Stimulated activated CD8-positive, alpha-beta memory T cell treated with anti-CD3 and anti-CD28 coated beads, Interleukin-12 subunit alpha, Interleukin-12 subunit beta, amount 100 ng/mL, for 1 hour (primary cell): ENCODE data around the gene DHRS7B.
"Not testable (repeated sequence)": the region's sequence is repeated elsewhere in the genome, so short reads cannot be mapped to it uniquely, and the experiment has no call there.

ENCODE experiments used
- DNase-seq: peaks from one replicate; pipeline ENCODE4 v3.0.0-alpha.2; 2020; ENCODE audit warnings: low read depth

DHRS7B gene

GRCh38 chr17:21108651-21109050 lies 18.1 kb upstream of the DHRS7B start:
- DNase-seq, result no peak

DNA sequence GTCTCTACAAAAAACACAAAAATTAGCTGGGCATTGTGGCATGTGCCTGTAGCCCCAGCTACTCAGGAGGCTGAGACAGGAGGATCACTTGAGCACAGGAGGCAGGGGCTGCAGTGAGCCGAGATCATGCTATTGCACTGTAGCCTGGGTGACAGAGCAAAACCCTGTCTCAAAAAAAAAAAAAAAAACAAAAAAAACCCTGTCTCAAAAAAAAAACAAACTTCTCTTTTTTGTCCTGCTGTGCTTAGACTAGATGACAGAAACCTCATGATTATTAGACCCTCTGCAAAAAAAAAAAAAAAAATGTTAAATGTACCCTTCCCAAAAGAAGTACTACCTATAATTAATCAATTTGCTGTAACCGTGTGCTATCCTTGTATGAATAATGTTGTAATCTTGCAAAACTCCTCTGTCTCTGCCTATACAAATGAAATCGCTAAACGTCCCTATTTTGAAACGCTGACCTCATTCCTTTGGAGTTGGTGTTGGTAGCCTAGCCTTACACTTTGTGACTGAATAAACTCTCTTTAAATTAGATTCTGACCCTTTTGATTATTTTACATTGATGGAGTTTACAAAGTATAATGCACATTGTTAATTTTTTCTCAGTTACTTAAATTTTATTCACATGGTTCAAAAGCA lies 13.6 kb upstream of the DHRS7B start:
- no peak for DNase-seq

GRCh38 chr17:21113716-21114115 lies 13.0 kb upstream of the DHRS7B start:
- DNase-seq, result no peak

GRCh38 chr17:21114791-21115190 lies 12.0 kb upstream of the DHRS7B start:
- DNase-seq, result not testable (repeated sequence)

- peak; percentile 62 for DNase-seq
Measured at GRCh38 chr17:21119247-21119918, 7.4 kb upstream of the DHRS7B start.

DNA sequence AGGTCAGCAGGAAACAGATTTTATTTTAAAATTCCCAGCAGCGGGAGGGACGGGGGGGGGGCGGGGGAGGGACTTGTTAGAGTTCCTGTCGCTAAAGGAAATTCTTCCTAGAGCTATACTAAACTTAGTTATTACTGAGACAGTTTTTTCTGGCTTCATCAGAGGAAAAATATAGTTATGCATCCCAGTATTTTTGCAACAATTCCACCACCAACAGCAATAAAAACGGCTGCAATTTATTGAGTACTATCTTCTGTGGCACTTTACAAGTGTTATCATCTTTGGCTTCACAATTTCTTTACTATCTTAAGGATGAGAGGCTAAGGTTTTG lies 6.9 kb upstream of the DHRS7B start:
- no peak for DNase-seq

- no peak for DNase-seq
Measured at GRCh38 chr17:21124086-21124485, 2.7 kb upstream of the DHRS7B start.

- DNase-seq, result not testable (repeated sequence)
Measured at GRCh38 chr17:21124517-21124916, 2.2 kb upstream of the DHRS7B start.

DNA sequence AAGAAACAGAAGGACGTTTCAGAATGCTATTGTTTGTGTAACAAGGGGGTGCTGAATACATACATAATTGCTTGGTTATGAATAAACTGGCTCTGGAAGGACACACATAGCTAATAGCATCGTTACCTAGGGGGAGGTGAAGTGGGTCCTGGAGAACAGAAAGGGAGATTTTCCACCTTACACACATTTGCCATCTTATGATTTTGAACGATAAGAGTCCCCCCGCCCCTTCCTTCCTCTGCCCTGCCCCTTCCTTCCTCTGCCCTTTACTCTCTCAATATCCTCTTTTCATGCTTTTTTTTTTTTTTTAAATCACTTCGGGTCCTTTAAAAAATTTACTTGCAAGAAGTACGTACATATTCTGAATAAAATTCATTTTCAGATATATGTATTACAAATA lies 902 bp upstream of the DHRS7B start:
- peak; percentile 43 for DNase-seq

GRCh38 chr17:21127509-21128077 lies 829 bp downstream of the DHRS7B start:
- no peak for DNase-seq

- no peak for DNase-seq
Measured at GRCh38 chr17:21129023-21129681, 2.4 kb downstream of the DHRS7B start.

DNA sequence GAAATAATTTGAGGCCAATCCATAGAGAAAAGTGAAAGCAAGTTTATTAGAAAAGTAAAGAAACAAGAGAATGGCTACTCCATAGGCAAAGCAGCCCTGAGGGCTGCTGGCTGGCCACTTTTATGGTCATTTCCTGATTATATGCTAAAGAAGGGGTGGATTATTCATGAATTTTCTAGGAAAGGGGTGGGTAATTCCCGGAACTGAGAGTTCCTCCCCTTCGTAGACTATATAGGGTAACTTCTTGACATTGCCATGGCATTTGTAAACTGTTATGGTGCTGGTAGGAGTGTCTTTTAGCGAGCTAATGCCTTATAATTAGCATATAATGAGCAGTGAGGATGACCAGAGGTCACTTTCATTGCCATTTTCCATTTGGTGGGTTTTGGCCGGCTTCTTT lies 4.4 kb downstream of the DHRS7B start:
- DNase-seq, result no peak

- DNase-seq, result no peak
Measured at GRCh38 chr17:21132428-21132827, 5.7 kb downstream of the DHRS7B start.

DNA sequence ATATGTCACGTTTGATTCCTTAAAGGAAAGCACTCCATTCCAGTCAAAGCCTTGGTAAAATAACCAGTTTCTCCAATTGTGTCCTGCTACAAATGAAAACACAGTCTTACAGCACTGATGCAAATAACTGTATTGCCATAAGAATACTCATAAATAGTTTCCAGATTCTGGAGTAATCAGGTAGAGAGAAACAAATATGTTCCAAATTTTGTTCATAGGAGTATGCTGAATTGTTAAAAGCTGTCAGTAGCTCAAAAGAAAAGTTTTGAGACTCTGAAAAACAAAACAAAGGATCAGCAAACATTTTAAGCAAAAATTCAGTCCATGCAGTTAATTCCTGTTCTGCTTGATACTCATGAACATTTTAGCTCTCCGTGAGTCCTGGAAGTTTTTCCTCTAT lies 7.8 kb downstream of the DHRS7B start:
- no peak for DNase-seq

DNA sequence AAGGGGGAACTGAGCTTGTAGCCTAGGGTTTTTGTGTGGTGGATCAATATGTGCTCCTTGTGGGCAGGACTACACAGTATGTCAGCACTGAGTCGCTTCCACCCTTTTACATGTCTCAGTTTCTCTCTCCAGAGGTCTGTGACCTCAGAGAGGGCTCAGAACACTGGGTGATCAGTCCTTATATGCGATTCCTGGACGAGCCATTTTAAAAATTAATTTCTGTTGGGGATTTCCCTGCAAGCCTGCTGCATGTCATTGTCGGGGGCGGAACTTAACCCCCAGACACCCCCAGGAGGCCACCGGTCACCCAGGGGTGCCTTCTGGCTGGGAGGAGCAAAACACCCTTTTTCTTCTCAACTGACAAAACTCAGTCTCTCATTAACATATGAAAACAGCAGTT lies 14.1 kb downstream of the DHRS7B start:
- no peak for DNase-seq

DNA sequence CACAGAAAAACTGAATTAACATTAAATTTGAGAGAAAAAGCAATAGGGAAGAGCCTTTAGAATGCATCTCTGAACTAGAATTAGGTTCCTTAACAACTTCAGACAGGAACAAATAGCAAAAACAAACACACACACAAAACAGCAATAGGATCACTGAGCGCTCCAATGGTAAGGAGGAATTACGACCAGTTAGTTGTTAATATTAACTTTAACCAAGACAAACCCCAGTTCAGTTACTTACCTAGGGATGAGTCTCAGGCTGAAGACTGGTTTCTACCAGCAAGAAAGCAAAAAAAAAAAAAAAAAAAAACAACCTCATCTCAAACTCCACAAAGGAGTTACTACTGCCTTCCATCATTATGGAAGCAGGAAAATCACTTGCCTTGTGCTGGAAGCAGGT lies 14.6 kb downstream of the DHRS7B start:
- no peak for DNase-seq

- not testable (repeated sequence) for DNase-seq
Measured at GRCh38 chr17:21142065-21142464, 15.3 kb downstream of the DHRS7B start.

DNA sequence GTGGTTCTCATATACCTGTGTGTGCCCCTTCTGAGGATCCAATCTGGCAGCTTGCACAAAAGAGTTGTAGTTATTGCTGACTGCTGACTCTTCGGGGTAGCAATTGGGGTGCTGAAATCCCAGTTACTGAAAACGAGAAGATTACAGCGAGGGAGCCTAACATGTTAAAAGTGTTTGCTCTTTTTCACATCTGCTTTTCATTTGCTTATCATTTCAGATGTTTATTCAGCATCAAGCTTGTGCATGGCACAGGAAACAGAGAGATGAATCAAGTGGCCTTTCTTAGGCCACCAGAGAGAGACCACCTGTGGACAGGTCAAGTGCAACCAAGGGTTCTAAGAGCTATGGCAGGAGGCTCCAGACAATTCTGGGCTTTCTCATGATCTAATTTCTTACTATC lies 16.9 kb downstream of the DHRS7B start:
- DNase-seq, result no peak

DNA sequence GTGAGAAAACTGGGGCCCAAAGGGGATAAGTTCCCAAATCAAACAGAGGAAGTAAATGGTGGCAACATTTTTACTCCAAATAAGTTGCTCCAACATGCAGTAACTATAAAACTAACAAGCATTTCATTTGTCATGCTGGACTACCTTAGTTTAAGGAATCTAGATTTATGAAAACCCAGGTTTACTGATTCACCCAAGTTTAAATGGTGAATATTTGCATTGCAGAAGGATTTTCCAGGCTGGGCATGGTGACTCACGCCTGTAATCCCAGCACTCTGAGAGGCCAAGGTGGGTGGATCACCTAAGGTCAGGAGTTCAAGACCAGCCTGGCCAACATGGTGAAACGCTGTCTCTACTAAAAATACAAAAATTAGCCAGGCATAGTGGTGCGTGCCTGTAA lies 17.5 kb downstream of the DHRS7B start:
- DNase-seq, result not testable (repeated sequence)

GRCh38 chr17:21146362-21147015 lies 19.7 kb downstream of the DHRS7B start:
- DNase-seq, result no peak

DNA sequence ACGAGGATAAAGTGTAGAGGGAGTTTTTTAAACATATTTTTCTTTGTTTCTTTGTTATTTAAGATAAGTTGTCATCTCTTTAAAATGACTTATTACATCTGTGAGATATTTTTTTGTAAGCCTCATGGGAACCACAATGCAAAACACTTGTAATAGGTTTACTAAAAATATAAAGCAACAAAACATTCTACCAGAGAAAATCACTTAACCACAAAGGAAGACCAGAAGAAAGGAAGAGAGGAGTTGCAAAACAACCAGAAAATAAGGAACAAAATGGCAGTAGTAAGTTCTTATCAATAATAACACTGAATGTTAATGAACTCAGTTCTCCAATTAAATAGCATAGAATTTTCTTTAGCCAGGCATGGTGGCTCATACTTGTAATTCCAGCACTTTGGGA lies 22.9 kb downstream of the DHRS7B start:
- DNase-seq, result no peak

DNA sequence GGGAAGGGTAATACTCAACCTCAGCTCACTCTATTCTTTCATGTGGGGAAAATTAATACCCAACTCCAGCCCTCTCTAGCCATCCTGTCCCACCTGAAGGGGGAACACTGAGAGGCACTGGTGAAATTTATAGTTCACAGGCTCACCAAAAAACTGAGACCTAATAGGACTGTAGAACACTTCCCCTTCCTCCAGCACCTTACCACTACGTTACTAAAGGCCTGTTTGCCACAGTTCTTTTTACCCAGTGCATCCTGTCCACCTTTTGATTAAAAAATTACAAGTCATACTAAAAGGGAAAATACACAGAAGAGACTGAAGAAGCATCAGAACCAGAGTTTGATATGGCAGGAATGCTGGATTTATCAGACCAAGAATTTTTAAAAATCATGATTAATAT lies 26.0 kb downstream of the DHRS7B start:
- DNase-seq, result no peak
